GM18951 (cell line): Measurements from ENCODE around the gene FKBP8.

Experiments
- POLR2A ChIP-seq: IDR thresholded peaks from 4 replicates; pipeline ENCODE4 v1.6.1; 2011; ENCODE audit warnings: mild to moderate bottlenecking; ENCODE audit not compliant: insufficient read length, insufficient read depth; ENCODE audit errors: extremely low read depth
- in situ Hi-C: fragments of 300-500 bp; cut with MboI; formaldehyde crosslinking; loops from one replicate; pipeline ENCODE4 v1.12.0; 2022; ENCODE audit warnings: low sequenced_read_pairs, mixed read lengths, inconsistent platforms; ENCODE audit not compliant: unreplicated experiment

FKBP8 gene

GRCh38 chr19:18500376-18500775 lies 43.0 kb downstream of the FKBP8 start:
- TF ChIP-seq POLR2A, result no peak
- in situ Hi-C loops, result no loop called here

GRCh38 chr19:18499055-18499775 lies 44.2 kb downstream of the FKBP8 start:
- in situ Hi-C loops, result no loop called here

DNA sequence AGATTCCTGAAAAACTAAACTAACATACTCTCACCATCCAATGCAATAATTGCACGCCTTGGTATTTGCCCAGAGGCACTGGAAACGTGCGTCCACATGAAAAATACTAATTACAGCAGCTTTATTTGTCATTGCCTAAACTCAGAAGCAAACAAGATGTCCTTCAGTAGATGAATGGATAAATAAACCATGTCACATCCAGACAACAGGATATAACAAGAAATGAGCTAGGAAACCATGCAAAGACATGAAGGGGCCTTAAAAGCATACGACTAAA lies 46.5 kb downstream of the FKBP8 start:
- in situ Hi-C loops, result no loop called here
- no peak for TF ChIP-seq POLR2A

More at GRCh38 chr19:18499055-18499775, 44.2 kb downstream of the FKBP8 start:
- no peak for TF ChIP-seq POLR2A

GRCh38 chr19:18496167-18496979 lies 47.0 kb downstream of the FKBP8 start:
- no peak for TF ChIP-seq POLR2A
- in situ Hi-C loops, result no loop called here

DNA sequence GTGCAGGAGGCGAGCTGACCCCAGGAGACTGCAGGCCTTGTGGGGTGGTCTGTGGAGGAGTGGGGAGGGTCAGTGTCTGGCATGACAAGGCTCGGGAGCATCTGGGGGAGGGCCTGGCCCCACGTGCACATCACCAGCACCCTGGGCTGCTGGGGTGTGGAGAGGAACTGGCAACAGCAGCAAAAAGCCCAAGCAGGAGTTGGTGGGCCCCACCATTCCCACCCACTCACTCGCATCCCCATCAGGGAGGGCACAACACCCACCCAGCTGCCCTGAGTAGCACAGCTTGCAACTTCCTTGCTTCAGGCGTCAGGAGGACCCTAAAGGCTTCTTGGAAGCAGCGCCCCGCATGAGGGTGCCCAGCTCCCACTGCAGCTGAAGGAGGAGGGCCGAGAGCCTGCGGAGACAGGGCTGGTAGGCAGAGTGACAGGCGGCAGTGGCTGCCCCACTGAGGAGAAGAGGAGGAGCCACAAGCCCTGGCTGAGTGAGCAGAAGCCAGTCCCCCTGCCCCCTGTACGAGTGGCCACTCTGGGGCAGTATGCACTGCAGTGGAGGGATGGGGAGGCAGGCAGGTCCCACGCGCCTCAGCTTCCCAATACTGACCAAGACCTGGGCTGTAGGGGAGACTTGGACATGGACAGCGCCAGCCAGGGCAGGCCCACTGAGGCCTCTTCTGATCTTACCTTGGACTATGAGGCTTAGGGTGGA lies 48.0 kb downstream of the FKBP8 start:
- in situ Hi-C loops, result no loop called here
- no peak for TF ChIP-seq POLR2A

DNA sequence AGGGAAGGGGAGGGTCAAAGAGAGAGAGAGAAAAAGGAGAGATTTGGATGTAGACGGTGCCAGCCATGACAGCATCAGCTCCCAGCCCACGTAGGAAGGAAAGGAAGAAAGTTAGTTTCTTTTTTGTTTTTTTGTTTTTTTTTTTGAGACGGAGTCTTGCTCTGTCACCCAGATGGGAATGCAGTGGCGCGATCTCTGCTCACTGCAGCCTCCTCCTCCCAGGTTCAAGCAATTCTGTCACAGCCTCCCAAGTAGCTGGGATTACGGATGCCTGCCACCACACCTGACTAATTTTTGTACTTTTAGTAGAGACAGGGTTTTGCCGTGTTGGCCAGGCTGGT lies 49.1 kb downstream of the FKBP8 start:
- in situ Hi-C loops, result no loop called here
- TF ChIP-seq POLR2A, result no peak

DNA sequence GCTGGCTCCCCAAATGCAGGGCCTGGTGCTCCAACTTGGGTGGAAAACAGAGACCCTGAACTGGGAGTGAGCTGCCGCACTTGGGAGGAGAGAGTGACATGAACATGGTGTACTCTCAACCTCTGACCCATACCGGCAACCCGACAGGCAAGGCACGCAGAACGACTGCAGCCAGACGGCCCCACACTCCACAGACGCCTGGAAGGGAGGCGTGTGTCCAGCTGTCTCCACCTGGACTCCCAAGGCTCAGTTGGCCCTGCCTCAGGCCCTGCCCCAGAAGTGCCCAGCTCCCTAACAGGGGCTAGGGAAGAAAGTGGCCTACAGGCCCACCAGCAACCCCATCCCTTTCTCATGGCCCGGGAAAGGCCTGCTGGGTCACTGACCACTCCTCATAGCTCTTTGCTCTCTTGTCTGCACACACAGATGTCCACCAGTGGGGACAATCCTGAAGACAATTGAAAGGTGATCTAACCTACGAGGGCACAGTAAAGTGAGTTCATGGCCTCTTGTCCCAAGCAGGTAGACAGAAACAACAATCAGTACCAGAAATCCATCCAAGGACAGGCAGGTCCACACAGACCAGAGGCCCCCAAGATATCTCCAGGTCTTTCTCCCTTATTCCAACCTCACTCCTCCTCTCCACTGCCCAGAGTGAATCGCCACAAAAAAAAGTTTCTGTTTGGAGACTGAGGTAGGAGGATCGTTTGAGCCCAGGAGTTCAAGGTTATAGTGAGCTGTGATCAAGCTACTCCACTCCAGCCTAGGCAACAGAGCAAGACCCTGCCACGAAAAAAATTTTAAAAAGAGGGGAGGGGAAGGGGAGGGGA lies 49.7 kb downstream of the FKBP8 start:
- no peak for TF ChIP-seq POLR2A
- in situ Hi-C loops, result no loop called here

- in situ Hi-C loops, result no loop called here
Measured at GRCh38 chr19:18491995-18492953, 51.1 kb downstream of the FKBP8 start.

GRCh38 chr19:18490728-18491127 lies 52.6 kb downstream of the FKBP8 start:
- no peak for TF ChIP-seq POLR2A
- in situ Hi-C loops, result no loop called here

More at GRCh38 chr19:18491995-18492953, 51.1 kb downstream of the FKBP8 start:
- no peak for TF ChIP-seq POLR2A

DNA sequence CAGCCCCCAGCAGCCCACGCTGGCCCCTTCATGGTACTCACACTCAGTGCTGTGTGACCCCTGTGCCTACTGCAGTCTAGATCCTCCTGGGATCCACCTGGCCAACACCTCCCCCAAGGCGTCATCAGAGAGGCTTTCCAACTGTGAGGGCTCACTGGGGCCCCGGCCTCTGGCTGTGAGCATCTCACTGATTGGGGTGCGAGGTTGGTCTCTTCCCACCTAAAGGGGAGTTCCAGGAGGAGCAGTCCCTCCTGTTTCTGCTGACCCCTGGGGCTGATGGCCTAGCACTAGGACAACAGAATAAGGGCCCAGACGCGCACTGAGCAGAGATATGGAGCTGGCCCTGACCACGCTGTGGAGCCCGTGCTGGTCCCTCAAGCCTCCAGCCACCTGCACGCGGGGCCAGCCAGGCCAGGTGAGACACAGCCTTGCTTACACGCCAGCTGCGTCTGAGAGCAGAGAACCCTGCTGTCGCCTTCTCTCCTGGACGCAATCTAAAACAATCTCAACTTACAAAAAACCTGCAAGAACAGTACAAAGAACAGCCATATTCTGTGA lies 53.7 kb downstream of the FKBP8 start:
- in situ Hi-C loops, result no loop called here

DNA sequence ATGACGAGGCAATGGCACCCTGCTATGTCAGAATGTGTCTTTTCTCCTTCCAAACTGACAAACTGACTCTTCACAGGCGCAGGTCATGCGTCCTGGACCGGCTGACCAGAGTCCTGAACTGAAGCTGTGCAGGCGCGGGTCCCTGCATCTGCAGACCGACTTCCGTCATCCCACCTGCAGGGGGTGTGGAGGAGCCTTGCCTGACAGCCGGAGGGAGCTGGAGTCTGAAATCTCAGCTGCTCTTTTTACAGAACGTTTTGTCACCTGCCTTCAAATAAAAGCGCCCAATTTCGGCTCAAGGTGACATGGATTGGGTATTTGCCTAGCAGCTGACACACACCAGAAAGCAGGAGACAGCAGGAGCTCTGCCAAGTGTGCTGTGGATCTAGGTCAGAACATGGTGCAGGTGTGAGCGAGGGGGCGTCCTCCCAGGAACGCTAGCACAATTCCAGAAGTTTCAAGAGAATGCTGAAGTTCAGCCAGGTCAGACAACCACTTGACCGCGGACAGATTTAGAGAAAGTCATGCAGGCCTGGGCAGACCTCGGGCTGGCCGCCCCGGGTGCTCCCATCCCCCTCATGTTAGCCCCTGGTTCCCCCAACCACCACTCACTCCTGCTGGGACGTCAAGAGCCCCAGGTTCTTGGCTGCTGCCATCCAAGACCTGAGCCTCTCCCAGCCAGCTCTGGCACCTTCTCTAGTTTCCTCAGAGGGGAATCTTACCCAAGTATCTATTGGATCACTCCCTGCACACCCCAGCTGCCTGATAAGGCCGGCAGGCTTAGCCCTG lies 54.3 kb downstream of the FKBP8 start:
- TF ChIP-seq POLR2A, result no peak
- in situ Hi-C loops, result no loop called here

More for the DNA sequence above, 53.7 kb downstream of the FKBP8 start:
- no peak for TF ChIP-seq POLR2A
